K562 treated with DMSO at 1 percent for 4 hours (cell line): Measurements from ENCODE around the gene C11orf24. TPM values are rescaled to one million over a fixed set of nuclear protein-coding genes. Genes with fewer than 3 reads are reported as not detected.

Experiments used
- total RNA-seq: library from RNA; unstranded; fragments of 300-600 nt; gene quantifications from 2 replicates; pipeline ENCODE4 v1.2.3, GENCODE V29; 2022; ENCODE audit not compliant: insufficient read depth

C11orf24 gene
- total RNA-seq = 54.0 and 63.2 TPM in 2 replicates

GRCh38 chr11:68271781-68272608 lies at the start of gene C11orf24:
TSS of gene C11orf24 (minus strand) at chr11:68271973. CDS start at chr11:68263767, 8,206 bp downstream.

GRCh38 chr11:68312117-68312779 lies 40.5 kb upstream of the C11orf24 start, which contains the start of gene LRP5:
TSS of gene LRP5 (plus strand) at chr11:68312591. CDS start at chr11:68312715, 124 bp downstream.

GRCh38 chr11:68213135-68213515 lies 58.6 kb downstream of the C11orf24 start, which contains the start of gene KMT5B:
TSS of gene KMT5B (minus strand) at chr11:68213296. CDS start at chr11:68190076, 23,220 bp downstream.

Other genes with a start within 250 kb of the C11orf24 start
- gene NDUFS8, start 241.3 kb downstream of the C11orf24 start, total RNA-seq = 281 and 296 TPM in 2 replicates
- 89.4 and 112 TPM in 2 replicates for gene TCIRG1, start 232.9 kb downstream of the C11orf24 start, total RNA-seq
- gene CHKA, start 150.6 kb downstream of the C11orf24 start, total RNA-seq = 27.0 and 32.9 TPM in 2 replicates
- 10.1 and 12.5 TPM in 2 replicates for gene KMT5B, start 58.7 kb downstream of the C11orf24 start, total RNA-seq
- gene LRP5, start 40.6 kb upstream of the C11orf24 start, total RNA-seq = 27.1 and 32.8 TPM in 2 replicates
- 48.0 and 52.1 TPM in 2 replicates for gene PPP6R3, start 188.8 kb upstream of the C11orf24 start, total RNA-seq